Inferior parietal cortex (tissue), 1 donor: ENCODE data around the gene FAIM2.

Source experiments
- DNase-seq: peaks from one replicate; pipeline ENCODE4 v3.0.0-alpha.2; 2016; ENCODE audit errors: extremely low spot score

The FAIM2 gene

GRCh38 chr12:49824416-49824815 is 79.3 kb downstream of the FAIM2 start:
- DNase-seq = no peak

GRCh38 chr12:49823951-49824350 is 79.7 kb downstream of the FAIM2 start:
- no peak for DNase-seq

- no peak for DNase-seq
Measured at GRCh38 chr12:49823350-49823749, 80.3 kb downstream of the FAIM2 start.

GRCh38 chr12:49821373-49822287 is 82.1 kb downstream of the FAIM2 start:
- no peak for DNase-seq

- no peak for DNase-seq
Measured at GRCh38 chr12:49819786-49820185, 83.9 kb downstream of the FAIM2 start.

- DNase-seq = no peak
Measured at GRCh38 chr12:49818241-49818895, 85.3 kb downstream of the FAIM2 start.
